ENCODE results near the gene ALDH7A1.

Gene ALDH7A1

DNA sequence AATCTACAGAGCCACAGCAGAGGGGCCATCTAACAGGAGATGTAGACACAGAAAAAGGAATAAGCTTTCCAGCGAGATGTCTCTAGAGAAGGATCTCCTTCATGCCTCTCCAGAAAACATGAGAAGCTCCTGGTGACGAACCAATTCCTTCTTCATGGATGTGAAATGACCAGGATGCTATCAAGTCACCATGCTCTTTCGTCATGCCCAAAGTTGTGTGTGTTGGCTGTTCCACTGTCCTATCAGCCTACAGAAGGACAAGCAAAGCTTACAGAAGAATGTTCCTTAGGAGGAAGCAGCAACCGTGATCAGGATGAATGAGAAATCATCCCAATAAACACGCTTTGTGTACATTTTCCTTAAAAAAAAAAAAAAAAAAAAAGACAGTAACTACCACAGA lies 54.4 kb downstream of the ALDH7A1 start:
- Histone ChIP-seq H3K27ac (ENCODE audit: insufficient read depth, low read depth, low read length, poor library complexity, severe bottlenecking) (no peak overlapping the region), H3K36me3 (ENCODE audit: control insufficient read depth, insufficient read depth, low read length) (peaks cover 5% of the 10 kb centered on the region), H3K4me1 (ENCODE audit: control insufficient read depth, insufficient read depth, low read length) (no peaks in the 10 kb centered on the region), H3K9me3 (ENCODE audit: control insufficient read depth, low read length) (no peaks in the 10 kb centered on the region), H3K4me3 (ENCODE audit: insufficient read depth, low read depth, low read length) (no peak overlapping the region), H3K27me3 (ENCODE audit: control insufficient read depth, insufficient read depth, low read length, poor library complexity, severe bottlenecking) (no peaks in the 10 kb centered on the region)
- 90 to 92% methylated on average over 5 of the region's 5 CpGs for WGBS, 2 experiments

GRCh38 chr5:126538579-126538978 lies 56.4 kb downstream of the ALDH7A1 start:
- no peak overlapping the region for H3K27ac ChIP-seq (ENCODE audit: insufficient read depth, low read depth, low read length, poor library complexity, severe bottlenecking)
- no peaks in the 10 kb centered on the region for H3K27me3 ChIP-seq (ENCODE audit: control insufficient read depth, insufficient read depth, low read length, poor library complexity, severe bottlenecking)
- peaks cover 3% of the 10 kb centered on the region for H3K36me3 ChIP-seq (ENCODE audit: control insufficient read depth, insufficient read depth, low read length)
- 83 to 92% methylated on average over 1 of the region's 1 CpG for WGBS, 2 experiments
- no peaks in the 10 kb centered on the region for H3K4me1 ChIP-seq (ENCODE audit: control insufficient read depth, insufficient read depth, low read length)
- H3K4me3 ChIP-seq (ENCODE audit: insufficient read depth, low read depth, low read length) = no peak overlapping the region
- no peaks in the 10 kb centered on the region for H3K9me3 ChIP-seq (ENCODE audit: control insufficient read depth, low read length)

- no peak overlapping the region for H3K27ac ChIP-seq (ENCODE audit: insufficient read depth, low read depth, low read length, poor library complexity, severe bottlenecking)
- no peaks in the 10 kb centered on the region for H3K9me3 ChIP-seq (ENCODE audit: control insufficient read depth, low read length)
- H3K4me3 ChIP-seq (ENCODE audit: insufficient read depth, low read depth, low read length) = no peak overlapping the region
- 85 to 87% methylated on average over 3 of the region's 3 CpGs for WGBS, 2 experiments
- H3K4me1 ChIP-seq (ENCODE audit: control insufficient read depth, insufficient read depth, low read length) = no peaks in the 10 kb centered on the region
- no peaks in the 10 kb centered on the region for H3K27me3 ChIP-seq (ENCODE audit: control insufficient read depth, insufficient read depth, low read length, poor library complexity, severe bottlenecking)
- H3K36me3 ChIP-seq (ENCODE audit: control insufficient read depth, insufficient read depth, low read length) = no peaks in the 10 kb centered on the region
Observed at GRCh38 chr5:126536874-126537273, 58.1 kb downstream of the ALDH7A1 start.

DNA sequence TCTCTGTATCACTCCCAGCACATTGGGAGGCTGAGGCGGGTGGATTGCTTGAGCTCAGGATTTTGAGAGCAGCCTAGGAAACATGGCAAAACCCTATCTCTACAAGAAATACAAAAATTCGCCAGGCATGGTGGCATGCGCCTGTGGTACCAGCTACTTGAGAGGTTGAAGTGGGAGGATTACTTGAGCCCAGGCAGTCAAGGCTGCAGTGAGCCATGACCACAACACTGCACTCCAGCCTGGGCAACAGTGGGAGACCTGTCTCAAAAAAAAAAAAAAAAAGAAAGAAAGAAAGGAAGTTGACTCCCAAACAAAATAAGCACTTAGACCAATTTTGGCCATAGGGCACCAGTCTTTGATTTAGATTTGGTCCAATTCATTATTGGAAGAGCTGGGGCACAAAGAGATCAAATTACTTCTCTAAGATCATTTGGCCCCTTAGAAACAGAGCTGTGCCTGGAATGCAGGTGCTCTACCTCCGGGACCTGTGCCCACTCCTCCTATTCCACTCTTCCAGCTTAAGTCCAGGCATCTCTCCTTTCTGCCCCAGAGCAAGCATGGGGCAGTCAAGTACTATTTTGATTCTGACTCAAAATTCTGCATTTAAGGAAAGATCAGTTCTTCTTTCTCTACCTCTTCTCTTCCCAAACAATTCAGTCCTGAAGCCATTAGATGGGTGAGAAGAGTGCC lies 59.0 kb downstream of the ALDH7A1 start:
- no peaks in the 10 kb centered on the region for H3K36me3 ChIP-seq (ENCODE audit: control insufficient read depth, insufficient read depth, low read length)
- no peak overlapping the region for H3K27ac ChIP-seq (ENCODE audit: insufficient read depth, low read depth, low read length, poor library complexity, severe bottlenecking)
- H3K27me3 ChIP-seq (ENCODE audit: control insufficient read depth, insufficient read depth, low read length, poor library complexity, severe bottlenecking) = no peaks in the 10 kb centered on the region
- H3K9me3 ChIP-seq (ENCODE audit: control insufficient read depth, low read length) = no peaks in the 10 kb centered on the region
- no peaks in the 10 kb centered on the region for H3K4me1 ChIP-seq (ENCODE audit: control insufficient read depth, insufficient read depth, low read length)
- 94 to 96% methylated on average over 4 of the region's 4 CpGs for WGBS, 2 experiments
- no peak overlapping the region for H3K4me3 ChIP-seq (ENCODE audit: insufficient read depth, low read depth, low read length)

DNA sequence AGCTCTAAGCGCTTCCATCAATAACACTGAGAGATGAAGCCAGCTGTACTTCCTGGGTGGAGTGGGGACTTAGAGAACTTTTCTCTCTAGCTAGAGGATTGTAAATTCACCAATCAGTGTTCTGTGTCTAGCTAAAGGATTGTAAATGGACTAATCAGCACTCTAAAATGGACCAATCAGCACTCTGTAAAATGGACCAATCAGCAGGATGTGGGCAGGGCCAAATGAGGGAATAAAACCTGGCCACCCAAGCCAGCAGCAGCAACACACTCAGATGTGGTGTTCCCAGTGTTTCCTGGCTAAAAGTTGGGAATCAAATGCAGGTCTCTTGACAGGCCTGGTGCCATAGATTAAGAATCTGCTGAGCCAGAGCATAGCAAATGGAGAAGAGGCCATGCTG lies 60.5 kb downstream of the ALDH7A1 start:
- Histone ChIP-seq H3K9me3 (ENCODE audit: control insufficient read depth, low read length) (no peaks in the 10 kb centered on the region), H3K36me3 (ENCODE audit: control insufficient read depth, insufficient read depth, low read length) (no peaks in the 10 kb centered on the region)
- 96 to 100% methylated on average over 1 of the region's 1 CpG for WGBS, 2 experiments

GRCh38 chr5:126531543-126532120 lies 63.4 kb downstream of the ALDH7A1 start:
- H3K4me1 ChIP-seq (ENCODE audit: control insufficient read depth, insufficient read depth, low read length) = no peaks in the 10 kb centered on the region
- 94 to 95% methylated on average over 4 of the region's 4 CpGs for WGBS, 2 experiments
- H3K36me3 ChIP-seq (ENCODE audit: control insufficient read depth, insufficient read depth, low read length) = no peaks in the 10 kb centered on the region
- H3K27ac ChIP-seq (ENCODE audit: insufficient read depth, low read depth, low read length, poor library complexity, severe bottlenecking) = no peak overlapping the region
- no peaks in the 10 kb centered on the region for H3K9me3 ChIP-seq (ENCODE audit: control insufficient read depth, low read length)
- H3K27me3 ChIP-seq (ENCODE audit: control insufficient read depth, insufficient read depth, low read length, poor library complexity, severe bottlenecking) = no peaks in the 10 kb centered on the region
- no peak overlapping the region for H3K4me3 ChIP-seq (ENCODE audit: insufficient read depth, low read depth, low read length)

More for the DNA sequence above, 60.5 kb downstream of the ALDH7A1 start:
- H3K27ac ChIP-seq (ENCODE audit: insufficient read depth, low read depth, low read length, poor library complexity, severe bottlenecking) = no peak overlapping the region
- no peak overlapping the region for H3K4me3 ChIP-seq (ENCODE audit: insufficient read depth, low read depth, low read length)
- H3K4me1 ChIP-seq (ENCODE audit: control insufficient read depth, insufficient read depth, low read length) = no peaks in the 10 kb centered on the region
- no peaks in the 10 kb centered on the region for H3K27me3 ChIP-seq (ENCODE audit: control insufficient read depth, insufficient read depth, low read length, poor library complexity, severe bottlenecking)

GRCh38 chr5:126527892-126528291 lies 67.1 kb downstream of the ALDH7A1 start:
- Histone ChIP-seq H3K9me3 (ENCODE audit: control insufficient read depth, low read length) (no peaks in the 10 kb centered on the region), H3K4me1 (ENCODE audit: control insufficient read depth, insufficient read depth, low read length) (no peaks in the 10 kb centered on the region), H3K36me3 (ENCODE audit: control insufficient read depth, insufficient read depth, low read length) (no peaks in the 10 kb centered on the region), H3K27me3 (ENCODE audit: control insufficient read depth, insufficient read depth, low read length, poor library complexity, severe bottlenecking) (no peaks in the 10 kb centered on the region), H3K27ac (ENCODE audit: insufficient read depth, low read depth, low read length, poor library complexity, severe bottlenecking) (no peak overlapping the region), H3K4me3 (ENCODE audit: insufficient read depth, low read depth, low read length) (no peak overlapping the region)

DNA sequence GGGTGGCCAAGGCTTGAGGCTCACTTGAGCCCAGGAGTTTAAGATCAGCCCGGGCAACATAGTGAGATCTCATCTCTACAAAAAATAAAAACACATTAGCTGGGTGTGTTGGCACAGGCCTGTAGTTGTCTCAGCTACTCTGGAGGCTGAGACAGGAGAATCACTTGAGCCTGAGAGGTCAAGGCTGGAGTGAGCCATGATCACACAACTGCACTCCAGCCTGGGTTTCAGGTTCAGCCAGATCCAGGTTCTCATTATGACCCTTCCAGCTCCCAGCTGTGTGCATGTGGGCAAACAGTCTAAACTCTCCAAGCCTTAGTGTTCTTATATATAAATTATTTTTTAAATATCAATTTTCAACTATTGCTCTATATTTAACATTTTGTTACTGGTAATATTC lies 67.9 kb downstream of the ALDH7A1 start:
- Histone ChIP-seq H3K36me3 (ENCODE audit: control insufficient read depth, insufficient read depth, low read length) (no peaks in the 10 kb centered on the region), H3K9me3 (ENCODE audit: control insufficient read depth, low read length) (no peaks in the 10 kb centered on the region), H3K27me3 (ENCODE audit: control insufficient read depth, insufficient read depth, low read length, poor library complexity, severe bottlenecking) (no peaks in the 10 kb centered on the region), H3K27ac (ENCODE audit: insufficient read depth, low read depth, low read length, poor library complexity, severe bottlenecking) (no peak overlapping the region), H3K4me3 (ENCODE audit: insufficient read depth, low read depth, low read length) (no peak overlapping the region), H3K4me1 (ENCODE audit: control insufficient read depth, insufficient read depth, low read length) (no peaks in the 10 kb centered on the region)
- 87 to 100% methylated on average over 1 of the region's 1 CpG for WGBS, 2 experiments

GRCh38 chr5:126526493-126526892 lies 68.5 kb downstream of the ALDH7A1 start:
- no peak overlapping the region for H3K4me3 ChIP-seq (ENCODE audit: insufficient read depth, low read depth, low read length)
- H3K4me1 ChIP-seq (ENCODE audit: control insufficient read depth, insufficient read depth, low read length) = no peaks in the 10 kb centered on the region
- no peak overlapping the region for H3K27ac ChIP-seq (ENCODE audit: insufficient read depth, low read depth, low read length, poor library complexity, severe bottlenecking)
- no peaks in the 10 kb centered on the region for H3K9me3 ChIP-seq (ENCODE audit: control insufficient read depth, low read length)
- H3K27me3 ChIP-seq (ENCODE audit: control insufficient read depth, insufficient read depth, low read length, poor library complexity, severe bottlenecking) = no peaks in the 10 kb centered on the region
- H3K36me3 ChIP-seq (ENCODE audit: control insufficient read depth, insufficient read depth, low read length) = no peaks in the 10 kb centered on the region

DNA sequence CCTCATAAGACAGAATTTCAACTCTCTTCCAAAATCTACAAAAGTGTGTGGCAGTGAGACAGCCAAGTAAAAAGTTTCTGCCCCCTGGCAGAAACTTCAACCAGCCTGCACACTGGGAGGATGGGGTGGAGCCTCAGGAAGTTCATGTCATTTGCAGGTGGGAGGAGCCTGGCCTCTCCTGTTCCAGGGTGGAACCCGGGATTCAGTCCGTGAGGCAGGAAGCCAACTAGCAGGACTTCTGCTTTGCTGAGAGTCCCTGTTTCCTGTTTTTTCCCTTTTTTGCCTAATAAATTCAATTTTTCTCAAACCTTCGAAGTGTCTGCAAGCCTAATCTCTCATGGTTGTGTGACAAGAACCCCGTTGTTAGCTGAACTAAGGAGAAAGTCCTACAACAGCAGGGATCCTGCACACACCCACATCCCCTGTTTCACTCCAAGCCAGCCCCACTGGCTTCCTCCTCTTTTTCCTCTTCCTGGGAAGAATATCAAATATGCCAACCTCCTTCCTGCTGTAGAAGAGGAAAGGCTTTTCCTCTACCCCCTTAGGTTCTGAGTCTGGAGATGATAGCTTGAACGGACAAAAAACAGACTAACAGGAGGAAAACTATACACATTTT lies 69.3 kb downstream of the ALDH7A1 start:
- Histone ChIP-seq H3K4me3 (ENCODE audit: insufficient read depth, low read depth, low read length) (no peak overlapping the region), H3K27me3 (ENCODE audit: control insufficient read depth, insufficient read depth, low read length, poor library complexity, severe bottlenecking) (no peaks in the 10 kb centered on the region), H3K36me3 (ENCODE audit: control insufficient read depth, insufficient read depth, low read length) (no peaks in the 10 kb centered on the region), H3K4me1 (ENCODE audit: control insufficient read depth, insufficient read depth, low read length) (no peaks in the 10 kb centered on the region), H3K27ac (ENCODE audit: insufficient read depth, low read depth, low read length, poor library complexity, severe bottlenecking) (no peak overlapping the region), H3K9me3 (ENCODE audit: control insufficient read depth, low read length) (no peaks in the 10 kb centered on the region)
- WGBS, 2 experiments = 58 to 65% methylated on average over 4 of the region's 5 CpGs
